NCI-H1694 treated with DMSO at 0.1 percent for 48 hours (cell line): Measurements from ENCODE around the gene CYB561A3.
"Not testable (repeated sequence)": the region's sequence is repeated elsewhere in the genome, so short reads cannot be mapped to it uniquely, and the experiment has no call there.

Experiments used
- DNase-seq: peaks from one replicate; lab custom pipeline; 2025; lab: John Stamatoyannopoulos, UW

The CYB561A3 gene, protein sequence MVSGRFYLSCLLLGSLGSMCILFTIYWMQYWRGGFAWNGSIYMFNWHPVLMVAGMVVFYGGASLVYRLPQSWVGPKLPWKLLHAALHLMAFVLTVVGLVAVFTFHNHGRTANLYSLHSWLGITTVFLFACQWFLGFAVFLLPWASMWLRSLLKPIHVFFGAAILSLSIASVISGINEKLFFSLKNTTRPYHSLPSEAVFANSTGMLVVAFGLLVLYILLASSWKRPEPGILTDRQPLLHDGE

GRCh38 chr11:61361741-61362541 lies at the start of gene CYB561A3, which contains the start of gene TMEM138:
Gene CYB561A3 (minus strand): TSS chr11:61361882. CDS start chr11:61356713, 5,169 bp downstream.
Gene TMEM138 (plus strand): TSS chr11:61362374. CDS start chr11:61364391, 2,017 bp downstream.
- DNase-seq: peak; percentile 90

DNA sequence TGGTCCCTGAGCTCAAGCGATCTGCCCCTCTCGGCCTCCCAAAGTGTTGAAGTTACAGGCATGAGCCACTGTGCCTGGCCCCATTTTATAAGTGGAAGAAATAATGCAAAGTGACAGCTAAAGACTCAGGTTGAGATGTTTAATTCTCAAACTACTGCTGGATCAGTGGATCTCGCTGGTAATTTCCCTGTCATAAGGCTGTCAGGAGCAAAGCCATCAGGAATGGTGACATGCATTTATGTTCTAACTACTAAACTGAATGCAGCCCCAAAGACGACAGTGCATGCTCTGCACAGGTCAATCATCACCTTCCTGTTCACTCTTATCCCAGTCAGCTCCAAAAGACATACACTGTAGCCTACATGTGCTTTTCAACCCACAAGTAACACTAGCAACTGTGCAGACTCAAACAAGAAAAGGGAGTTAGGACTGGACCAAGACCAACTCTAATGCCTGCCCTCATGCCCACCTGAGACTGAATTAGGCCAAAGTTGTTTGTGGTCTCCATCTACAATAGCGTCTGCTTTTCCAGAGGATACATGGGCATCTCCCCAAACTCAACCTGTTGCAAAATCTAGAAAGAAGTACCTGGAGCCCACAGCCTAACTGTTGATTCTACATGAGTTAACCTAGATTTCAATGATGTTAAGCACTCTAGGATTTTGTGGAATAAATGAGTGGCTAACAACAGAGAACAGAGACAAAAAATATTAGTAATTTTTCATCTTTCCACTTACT lies 45.5 kb upstream of the CYB561A3 start:
- DNase-seq: no peak

- no peak for DNase-seq
Observed at GRCh38 chr11:61406067-61406466, 44.4 kb upstream of the CYB561A3 start.

GRCh38 chr11:61404641-61405040 lies 43.0 kb upstream of the CYB561A3 start:
- DNase-seq: no peak

GRCh38 chr11:61404103-61404502 lies 42.4 kb upstream of the CYB561A3 start:
- DNase-seq: no peak

GRCh38 chr11:61403658-61404057 lies 42.0 kb upstream of the CYB561A3 start:
- DNase-seq: no peak

GRCh38 chr11:61401573-61401972 lies 39.9 kb upstream of the CYB561A3 start:
- DNase-seq: no peak

DNA sequence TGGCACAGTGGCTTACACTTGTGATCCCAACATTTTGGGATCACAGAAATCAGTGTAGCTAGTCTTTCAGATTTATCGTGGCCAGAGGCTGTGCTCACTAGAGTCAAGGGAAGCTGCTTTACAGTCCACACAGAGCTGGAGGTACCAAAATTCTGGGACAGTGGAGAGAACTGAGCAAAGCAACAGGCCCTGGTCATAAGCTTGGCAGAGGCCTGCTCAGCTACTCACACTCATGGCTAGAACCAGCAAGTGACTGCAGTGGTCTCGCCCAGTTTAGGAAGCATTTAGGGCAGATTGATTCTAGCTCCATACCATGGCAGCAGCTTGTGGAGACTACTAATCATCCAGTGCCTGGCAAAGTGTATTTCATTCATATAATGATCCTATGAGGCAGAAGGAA lies 39.5 kb upstream of the CYB561A3 start:
- DNase-seq: no peak

DNA sequence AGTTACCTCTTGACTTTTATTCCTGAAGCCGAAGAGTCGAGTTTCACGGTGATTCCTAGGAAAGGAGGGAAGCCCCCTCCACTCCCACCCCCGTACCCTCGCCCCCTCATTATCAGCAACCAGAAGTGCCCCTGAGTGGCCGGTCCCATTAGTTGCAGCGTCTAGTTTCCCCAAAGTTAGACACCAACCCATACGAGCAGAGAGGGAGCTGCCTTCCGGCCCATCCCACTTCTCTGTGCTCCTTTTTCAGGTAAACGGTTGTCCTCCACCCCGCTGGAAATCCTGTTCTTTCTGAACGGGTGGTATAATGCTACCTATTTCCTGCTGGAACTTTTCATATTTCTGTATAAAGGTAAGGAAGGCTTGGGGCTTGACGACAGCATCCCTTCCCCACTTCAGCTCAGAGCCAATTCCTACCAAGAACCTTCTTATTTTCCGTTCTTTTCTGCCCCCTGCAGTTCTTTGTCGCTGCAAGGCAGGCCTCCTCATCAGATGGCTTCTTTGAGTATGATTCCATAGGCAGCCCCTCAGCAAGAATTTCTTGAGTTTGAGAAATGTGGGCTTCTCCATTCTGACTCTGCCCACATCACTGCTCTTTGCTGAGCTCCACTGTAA lies 31.4 kb upstream of the CYB561A3 start:
- DNase-seq: peak; percentile 6

DNA sequence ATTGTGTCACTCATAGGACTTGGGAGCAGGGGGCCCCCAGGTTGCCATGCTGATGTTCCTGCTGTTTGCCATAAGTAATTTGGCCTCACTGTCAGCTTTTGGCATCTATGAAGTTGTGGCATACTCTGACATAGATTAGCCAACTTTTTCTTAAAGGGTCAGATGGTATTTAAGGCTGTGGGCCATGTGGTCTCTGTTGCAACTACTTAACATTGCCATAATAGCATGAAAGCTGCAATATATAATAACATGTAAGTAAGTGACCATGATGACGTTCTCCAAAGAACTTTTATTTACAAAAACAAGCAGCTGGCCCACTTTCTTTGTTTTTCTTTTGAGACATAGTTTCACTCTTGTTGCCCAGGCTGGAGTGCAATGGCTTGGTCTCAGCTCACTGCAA lies 28.5 kb upstream of the CYB561A3 start:
- DNase-seq: no peak

- no peak for DNase-seq
Observed at GRCh38 chr11:61384271-61385242, 22.9 kb upstream of the CYB561A3 start.

DNA sequence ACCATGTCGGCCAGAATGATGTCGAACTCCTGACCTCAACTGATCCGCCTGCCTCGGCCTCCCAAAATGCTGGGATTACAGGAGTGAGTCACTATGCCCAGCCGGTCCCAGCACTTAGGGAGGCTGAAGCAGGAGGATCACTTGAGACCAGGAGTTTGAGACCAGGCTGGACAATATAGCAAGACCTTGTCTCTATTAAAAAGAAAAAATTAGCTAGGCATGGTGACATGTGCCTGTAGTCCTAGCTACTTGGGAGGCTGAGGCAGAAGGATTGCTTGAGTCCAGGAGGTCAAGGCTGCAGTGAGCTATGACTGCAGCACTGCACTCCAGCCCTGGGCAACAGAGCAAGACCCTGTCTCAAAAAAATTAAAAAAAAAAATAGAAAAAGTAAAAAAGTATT lies 22.2 kb upstream of the CYB561A3 start:
- not testable (repeated sequence) for DNase-seq

- DNase-seq: no peak
Observed at GRCh38 chr11:61380884-61381283, 19.2 kb upstream of the CYB561A3 start.

DNA sequence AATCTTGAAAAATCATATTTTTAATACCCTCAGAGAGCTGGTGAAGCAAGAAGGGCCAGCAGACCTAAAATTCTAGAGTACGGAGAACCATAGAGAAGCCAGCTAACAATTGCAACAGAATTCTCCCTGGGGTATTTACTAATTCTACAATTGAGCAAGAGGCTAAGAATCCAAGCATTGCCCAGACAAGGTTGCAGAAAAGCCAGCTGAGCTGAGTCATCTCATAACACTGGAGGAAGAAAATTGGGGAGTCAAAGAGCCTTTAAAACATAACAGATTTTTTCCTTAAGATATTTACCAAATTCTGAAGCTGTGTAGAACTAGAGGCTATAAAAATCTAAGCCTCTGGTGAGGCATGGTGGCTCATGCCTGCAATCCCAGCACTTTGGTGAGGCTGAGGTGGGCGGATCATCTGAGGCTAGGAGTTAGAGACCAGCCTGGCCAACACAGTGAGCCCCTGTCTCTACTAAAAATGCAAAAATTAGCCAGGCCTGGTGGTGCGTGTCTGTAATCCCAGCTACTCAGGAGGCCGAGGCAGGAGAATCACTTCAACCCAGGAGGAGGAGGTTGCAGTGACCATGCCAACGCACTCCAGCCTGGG lies 17.1 kb upstream of the CYB561A3 start:
- DNase-seq: no peak

DNA sequence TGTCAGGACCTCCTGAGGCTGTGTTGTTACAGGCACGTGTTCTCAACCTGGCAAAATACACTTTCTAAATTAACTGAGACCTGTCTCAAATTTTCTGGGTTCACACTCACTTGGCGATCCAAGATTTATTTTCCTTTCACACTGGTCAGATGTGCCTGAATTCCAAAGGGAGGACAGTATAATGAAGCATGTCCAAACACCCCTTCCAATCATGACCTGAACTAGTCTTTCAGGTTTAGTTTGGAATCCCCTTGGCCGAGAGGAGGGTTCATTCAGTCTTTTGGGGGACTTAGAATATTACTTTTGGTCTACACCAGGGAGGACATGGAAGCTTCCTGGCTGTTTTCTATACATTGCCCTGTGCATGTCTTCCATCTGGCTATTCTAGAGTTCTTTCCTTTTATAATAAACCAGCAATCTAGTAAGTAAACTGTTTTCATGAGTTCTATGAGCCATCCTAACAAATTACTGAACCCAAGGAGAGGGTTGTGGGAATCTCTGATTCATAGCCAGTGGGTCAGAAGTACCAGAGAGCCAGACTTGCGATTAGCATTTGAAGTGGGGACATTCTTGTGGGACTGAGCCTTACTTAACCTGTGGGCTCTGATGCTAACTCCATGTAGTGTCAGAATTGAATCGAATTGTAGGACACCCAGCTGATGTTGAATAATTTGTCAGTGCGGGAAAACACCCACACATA lies 15.9 kb upstream of the CYB561A3 start:
- DNase-seq: no peak

DNA sequence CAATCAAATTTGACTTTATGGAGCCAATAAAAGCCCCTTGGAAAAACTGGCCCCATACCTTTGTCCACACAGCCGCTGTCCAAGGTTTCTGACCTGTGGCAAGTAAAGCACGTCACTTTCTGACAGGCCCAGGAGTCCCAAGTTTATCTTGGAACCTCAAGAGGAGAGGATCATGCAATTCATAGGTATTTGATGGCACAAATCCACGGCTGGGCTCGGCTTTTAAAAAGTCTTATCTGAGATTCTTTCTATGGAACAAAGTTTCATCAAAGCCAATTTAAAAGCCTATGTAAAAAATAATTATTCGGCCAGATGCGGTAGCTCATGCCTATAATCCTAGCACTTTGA lies 14.1 kb upstream of the CYB561A3 start:
- no peak for DNase-seq

DNA sequence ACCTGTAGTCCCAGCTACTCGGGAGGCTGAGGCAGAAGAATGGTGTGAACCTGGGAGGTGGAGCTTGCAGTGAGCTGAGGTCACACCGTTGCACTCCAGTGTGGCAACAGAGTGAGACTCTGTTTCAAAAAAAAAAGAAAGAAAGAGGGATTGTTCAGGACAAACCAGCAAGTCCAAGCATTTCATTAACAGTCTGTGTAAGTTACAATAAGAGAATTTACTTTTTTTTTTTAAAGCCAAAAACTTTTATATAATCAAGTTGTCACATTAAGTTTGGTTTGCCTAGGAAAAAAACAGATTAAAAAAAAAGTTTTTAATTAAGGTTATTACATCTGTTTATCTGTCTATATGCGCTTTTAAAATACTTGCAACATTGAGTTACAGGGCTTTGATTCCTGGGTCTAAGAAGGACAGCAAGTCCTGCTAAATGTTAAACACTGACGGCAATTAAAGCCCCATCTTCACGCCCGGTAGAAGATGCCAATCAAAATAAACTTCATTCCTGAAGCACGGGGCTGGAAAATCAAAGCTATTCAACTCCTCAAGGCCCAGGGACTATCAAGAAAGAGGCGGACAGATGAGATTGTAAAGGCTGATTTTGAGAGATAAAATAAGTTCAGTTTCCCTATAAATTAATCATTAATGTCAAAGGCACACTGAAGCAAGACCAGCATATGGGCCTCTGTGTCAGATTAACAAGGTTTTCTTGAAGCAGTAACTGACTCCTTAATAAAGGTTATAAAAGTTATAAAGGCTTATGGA lies 11.2 kb upstream of the CYB561A3 start:
- no peak for DNase-seq

- no peak for DNase-seq
Observed at GRCh38 chr11:61370349-61371005, 8.8 kb upstream of the CYB561A3 start.
